ENCODE measurements around the gene MEF2C.

MEF2C gene

DNA sequence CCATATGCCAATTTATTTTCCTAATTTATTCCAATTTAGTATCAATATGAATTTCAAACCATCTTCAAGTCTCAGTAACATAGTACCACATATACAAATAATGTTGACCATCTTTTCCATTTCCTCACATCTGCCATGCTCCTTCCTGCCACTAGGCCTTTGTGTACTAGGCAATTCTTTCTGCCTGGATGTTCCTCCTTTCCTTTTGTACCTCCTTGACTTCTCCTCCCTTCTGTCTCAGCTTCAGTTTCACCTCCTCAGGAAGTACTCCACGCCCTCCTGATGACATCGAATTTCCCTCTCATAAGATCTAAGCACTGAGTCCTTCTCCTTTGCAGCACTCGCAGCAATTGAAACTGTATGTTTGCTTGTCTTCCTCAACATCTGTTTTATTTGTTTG, 53.9 kb downstream of the MEF2C start:
- no peak for DNase-seq (ENCODE audit: low read depth in 2 of 2)

DNA sequence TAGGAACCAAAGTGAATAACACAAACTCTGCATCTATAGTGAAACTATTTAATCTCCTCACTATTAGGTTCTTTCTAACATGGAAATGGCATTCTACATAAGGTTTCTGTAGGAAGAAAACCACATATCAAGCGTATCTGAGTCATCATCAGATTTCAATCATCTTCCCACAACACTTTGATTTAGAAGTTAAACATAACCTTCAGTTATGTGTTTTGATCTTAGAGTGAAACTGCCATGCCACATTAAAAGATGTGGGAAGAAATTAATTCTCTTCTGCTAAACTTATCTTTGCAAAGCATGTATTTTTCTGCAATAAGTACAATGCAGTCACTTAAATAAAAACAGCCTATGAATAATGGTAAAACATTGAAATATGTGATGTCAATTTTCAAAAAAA, 55.0 kb downstream of the MEF2C start:
- no peak for DNase-seq (ENCODE audit: low read depth in 2 of 2)

GRCh38 chr5:88826646-88827585, 56.1 kb downstream of the MEF2C start:
- no peak for DNase-seq (ENCODE audit: low read depth in 2 of 2)

- DNase-seq (ENCODE audit: low read depth in 2 of 2) = no peak
Measured at GRCh38 chr5:88825584-88826315, 57.2 kb downstream of the MEF2C start.

DNA sequence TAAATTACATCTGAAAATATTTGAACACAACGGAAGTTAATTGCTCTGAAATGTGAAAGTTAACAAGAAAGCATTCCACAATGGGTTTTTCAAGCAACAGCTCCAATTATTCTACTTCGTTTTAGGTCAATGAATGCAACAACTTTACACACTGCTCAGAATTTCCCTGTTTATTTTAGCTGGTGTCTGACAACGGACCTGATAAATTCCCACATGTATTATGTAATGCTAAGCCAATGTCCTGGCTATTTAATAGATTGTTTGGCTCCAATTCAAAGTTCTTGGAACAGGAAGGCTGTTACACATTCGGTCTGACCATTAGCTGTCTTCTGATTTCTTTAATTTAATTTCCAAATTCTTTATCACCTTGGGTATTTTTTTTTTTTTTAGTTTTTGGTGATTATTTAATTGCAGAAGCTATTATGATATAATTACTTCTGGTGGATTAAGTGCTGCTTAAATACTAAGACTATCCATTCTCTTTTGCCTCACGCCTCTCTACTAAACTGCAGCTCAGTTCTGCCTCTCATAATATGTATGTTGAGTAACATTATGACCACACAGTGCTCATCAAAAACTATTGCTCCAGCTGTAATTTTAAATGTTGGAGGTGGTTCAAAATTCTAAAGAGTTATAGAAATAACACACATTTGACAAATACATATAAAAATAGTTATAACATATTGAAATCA, 57.9 kb downstream of the MEF2C start:
- DNase-seq (ENCODE audit: low read depth in 2 of 2) = no peak

DNA sequence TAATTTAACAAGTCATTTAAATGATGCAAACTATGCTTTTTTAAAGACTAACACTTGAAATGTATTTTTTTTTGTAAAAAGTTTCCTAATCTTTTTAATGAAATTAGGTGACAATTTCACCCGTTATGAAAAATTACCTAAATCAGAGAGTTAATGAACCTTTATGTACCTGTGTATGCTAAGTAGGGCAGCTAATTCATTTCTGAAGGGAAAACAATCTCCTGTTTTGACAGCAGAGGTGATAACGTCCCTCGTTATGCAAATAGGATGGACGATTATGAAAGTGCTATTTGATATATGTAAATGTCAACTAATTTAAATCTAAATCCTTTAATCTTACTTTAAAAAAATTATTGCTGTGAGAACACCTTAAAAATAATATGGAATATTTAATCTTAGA, 58.8 kb downstream of the MEF2C start:
- no peak for DNase-seq (ENCODE audit: low read depth in 2 of 2)

GRCh38 chr5:88823201-88823600, 59.8 kb downstream of the MEF2C start:
- DNase-seq (ENCODE audit: low read depth in 2 of 2) = no peak

GRCh38 chr5:88821161-88821560, 61.8 kb downstream of the MEF2C start:
- DNase-seq (ENCODE audit: low read depth in 2 of 2) = no peak

- no peak for DNase-seq (ENCODE audit: low read depth in 2 of 2)
Measured at GRCh38 chr5:88820581-88820980, 62.4 kb downstream of the MEF2C start.

- DNase-seq (ENCODE audit: low read depth in 2 of 2) = no peak
Measured at GRCh38 chr5:88819301-88819999, 63.5 kb downstream of the MEF2C start.

DNA sequence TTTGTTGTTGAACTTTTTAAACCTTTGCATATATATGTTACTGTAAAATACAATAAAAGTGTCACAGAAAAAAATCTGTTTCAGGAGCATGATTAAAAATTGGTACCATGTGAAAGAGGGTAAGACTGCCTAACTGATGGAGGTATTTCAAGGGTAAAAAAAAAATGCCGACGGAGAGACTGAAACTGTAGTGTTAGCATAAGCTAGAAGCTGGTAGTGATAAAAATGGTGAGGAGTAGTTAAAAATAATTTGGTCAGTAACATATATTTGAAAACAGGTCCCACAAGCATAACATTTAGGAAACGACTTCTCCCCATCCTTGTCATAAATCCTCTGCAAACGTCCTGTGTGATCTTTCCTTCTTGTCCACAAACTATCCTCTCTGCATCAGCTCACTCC, 64.7 kb downstream of the MEF2C start:
- DNase-seq (ENCODE audit: low read depth in 2 of 2) = no peak

- no peak for DNase-seq (ENCODE audit: low read depth in 2 of 2)
Measured at GRCh38 chr5:88816195-88816594, 66.8 kb downstream of the MEF2C start.

DNA sequence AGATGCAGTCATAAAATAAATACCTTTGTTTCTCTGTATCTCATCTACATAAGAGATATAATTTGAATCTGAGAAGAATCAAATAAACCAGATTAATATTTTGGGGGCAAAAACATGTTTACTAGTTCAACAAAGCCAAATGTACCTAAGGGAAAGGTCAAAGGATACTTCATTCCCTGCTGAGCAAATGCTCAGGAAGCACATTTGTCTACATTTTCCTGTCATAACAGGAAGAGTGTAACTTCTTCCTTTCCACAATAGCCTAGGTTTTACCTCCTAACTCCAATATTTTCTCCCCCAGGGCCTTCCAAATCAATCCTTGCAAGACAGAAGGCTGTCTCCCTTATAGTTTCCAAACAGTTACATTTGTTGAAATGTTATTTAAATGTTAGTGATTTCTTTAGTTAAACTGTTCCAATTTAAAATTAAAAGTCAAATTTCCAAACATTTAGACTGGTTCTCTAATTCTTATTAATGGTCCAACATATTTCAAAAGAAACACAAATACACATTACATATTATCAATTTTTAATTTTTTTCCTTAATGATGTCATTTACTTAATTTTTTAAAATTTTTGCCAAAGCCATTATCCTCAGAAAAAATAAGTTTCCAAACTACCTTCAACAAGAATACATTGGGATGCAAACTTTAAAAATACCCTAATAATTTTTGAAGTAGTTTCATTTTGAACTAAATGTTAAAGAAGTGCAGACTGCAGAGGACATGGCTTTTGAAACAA, 67.8 kb downstream of the MEF2C start:
- no peak for DNase-seq (ENCODE audit: low read depth in 2 of 2)

- no peak for DNase-seq (ENCODE audit: low read depth in 2 of 2)
Measured at GRCh38 chr5:88813805-88814575, 69.0 kb downstream of the MEF2C start.

DNA sequence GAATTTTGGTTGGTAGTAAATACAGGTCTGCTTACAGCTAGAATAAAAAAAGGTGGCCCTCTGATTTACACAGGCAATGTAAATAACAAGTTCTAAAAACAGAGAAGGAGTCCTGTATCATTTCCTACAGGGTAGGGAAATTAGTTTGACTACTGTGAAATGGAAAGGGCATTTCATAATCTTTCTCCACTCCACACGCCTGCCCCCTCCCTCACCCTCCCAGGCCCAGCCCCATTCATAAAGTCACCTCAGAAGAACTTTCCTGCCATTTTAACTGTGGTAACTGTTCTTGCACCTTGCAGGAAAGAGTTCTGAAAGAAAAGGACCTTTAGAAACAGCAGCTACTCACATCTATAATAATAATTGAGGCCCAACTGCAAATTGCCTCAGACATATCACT, 69.7 kb downstream of the MEF2C start:
- DNase-seq (ENCODE audit: low read depth in 2 of 2) = no peak

DNA sequence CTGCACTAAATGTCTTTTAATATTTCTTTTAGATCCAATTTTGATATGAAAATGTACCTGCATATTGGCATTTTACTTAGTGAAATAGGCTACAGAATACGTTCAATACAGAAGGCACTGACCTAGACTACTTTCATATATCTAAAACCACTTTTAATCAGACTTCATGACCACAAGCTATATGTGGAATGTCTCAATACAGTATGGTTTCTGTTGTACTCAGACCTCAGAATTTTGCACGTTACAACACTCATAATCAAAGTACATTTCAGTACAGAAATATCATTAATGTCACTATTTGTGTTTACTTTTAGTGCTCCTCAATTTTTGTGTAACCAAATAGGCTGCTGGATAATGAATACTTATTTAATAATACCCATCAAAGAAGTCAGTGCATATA, 74.8 kb downstream of the MEF2C start:
- no peak for DNase-seq (ENCODE audit: low read depth in 2 of 2)

- no peak for DNase-seq (ENCODE audit: low read depth in 2 of 2)
Measured at GRCh38 chr5:88807327-88807726, 75.7 kb downstream of the MEF2C start.

- DNase-seq (ENCODE audit: low read depth in 2 of 2) = no peak
Measured at GRCh38 chr5:88806338-88806737, 76.6 kb downstream of the MEF2C start.

- no peak for DNase-seq (ENCODE audit: low read depth in 2 of 2)
Measured at GRCh38 chr5:88805151-88805784, 77.7 kb downstream of the MEF2C start.

- DNase-seq (ENCODE audit: low read depth in 2 of 2) = no peak
Measured at GRCh38 chr5:88804444-88804843, 78.5 kb downstream of the MEF2C start.

Data from stimulated activated CD4-positive, alpha-beta T cell treated with anti-CD3 and anti-CD28 coated beads, Interleukin-15, amount 100 ng/mL, for 48 hours (primary cell).